Fibroblast of villous mesenchyme (primary cell): ENCODE measurements around the gene GNA15. TPM values are rescaled to one million over a fixed set of nuclear protein-coding genes. Genes with fewer than 3 reads are reported as not detected.
A peak's percentile ranks its signal among the peaks of the same experiment; 100 is the strongest.

Source experiments
- DNase-seq: peaks from one replicate; pipeline ENCODE4 v3.0.0-alpha.2; 2010; ENCODE audit warnings: low read depth
- H3K4me3 ChIP-seq: 2 replicates; pipeline ENCODE4 v1.5.1; 2011; ENCODE audit warnings: low read depth, mild to moderate bottlenecking, low read length
- CTCF ChIP-seq: IDR thresholded peaks from 2 replicates; pipeline ENCODE4 v1.5.1; 2012; ENCODE audit warnings: low read depth, mild to moderate bottlenecking, low read length; ENCODE audit not compliant: insufficient read depth
- total RNA-seq: library from RNA; depleted of rRNA; stranded (reverse); fragments of >200 nt; gene quantifications from 2 replicates; pipeline ENCODE4 v1.2.3, GENCODE V29; 2012

Gene GNA15
- total RNA-seq, 1 donor: under 0.01 TPM

GRCh38 chr19:3183721-3184641 lies 48.1 kb downstream of the GNA15 start:
- TF ChIP-seq CTCF: no peak
- no peak for DNase-seq
- no peak overlapping the region for H3K4me3 ChIP-seq

- no peak for DNase-seq
- no peak for TF ChIP-seq CTCF
- H3K4me3 ChIP-seq: peak overlapping the region; percentile 78
Observed at GRCh38 chr19:3184847-3185460, 49.1 kb downstream of the GNA15 start.

- H3K4me3 ChIP-seq: peak within 1 kb of the TSS; percentile 78
- TF ChIP-seq CTCF: no peak
- peak; percentile 95 for DNase-seq
Observed at GRCh38 chr19:3185461-3186159, 49.8 kb downstream of the GNA15 start, which contains the start of gene NCLN. NCLN (plus strand) TSS chr19:3185930; CDS start chr19:3186031, 101 bp downstream.

GRCh38 chr19:3186160-3186688 lies 50.4 kb downstream of the GNA15 start:
- TF ChIP-seq CTCF: no peak
- peak; percentile 26 for DNase-seq

GRCh38 chr19:3186891-3187661 lies 51.2 kb downstream of the GNA15 start:
- DNase-seq: peak; percentile 19
- TF ChIP-seq CTCF: no peak
- H3K4me3 ChIP-seq: peak overlapping the region; percentile 78

More at GRCh38 chr19:3186160-3186688, 50.4 kb downstream of the GNA15 start:
- peak overlapping the region; percentile 78 for H3K4me3 ChIP-seq
